Renal pelvis (tissue), 12 donors: ENCODE measurements around the gene DUS4L. TPM values are rescaled to one million over a fixed set of nuclear protein-coding genes. Genes with fewer than 3 reads are reported as not detected.
"Not testable (repeated sequence)": the region's sequence is repeated elsewhere in the genome, so short reads cannot be mapped to it uniquely, and the experiment has no call there.

Source experiments
- DNase-seq: peaks from one replicate; pipeline ENCODE4 v3.0.0-alpha.2; 2013
- long read RNA-seq, 16 experiments: transcript quantifications; one replicate each; lab custom pipeline, GENCODE V29; 2026
- polyA plus RNA-seq, 3 donors: library from polyadenylated mRNA; unstranded; fragments of 120-200 nt; gene quantifications; one replicate each; pipeline ENCODE4 v1.2.1, GENCODE V29; 2013; ENCODE audit not compliant: insufficient read length in 3 of 3

Gene DUS4L, protein sequence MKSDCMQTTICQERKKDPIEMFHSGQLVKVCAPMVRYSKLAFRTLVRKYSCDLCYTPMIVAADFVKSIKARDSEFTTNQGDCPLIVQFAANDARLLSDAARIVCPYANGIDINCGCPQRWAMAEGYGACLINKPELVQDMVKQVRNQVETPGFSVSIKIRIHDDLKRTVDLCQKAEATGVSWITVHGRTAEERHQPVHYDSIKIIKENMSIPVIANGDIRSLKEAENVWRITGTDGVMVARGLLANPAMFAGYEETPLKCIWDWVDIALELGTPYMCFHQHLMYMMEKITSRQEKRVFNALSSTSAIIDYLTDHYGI
- 10 to 100 TPM; 13.1 to 18.6 (median 17.0) TPM for polyA plus RNA-seq
- long read RNA-seq, donor 1, partial matches to known transcripts: 0 of 1 reads
- long read RNA-seq, donor 1, other reads (novel, unspliced or antisense): 0 of 1 reads
- long read RNA-seq, donor 2, partial matches to known transcripts: 6 of 7 reads
- long read RNA-seq, donor 2, other reads (novel, unspliced or antisense): 0 of 7 reads
- long read RNA-seq, donor 3, partial matches to known transcripts: 0 of 4 reads
- long read RNA-seq, donor 3, other reads (novel, unspliced or antisense): 0 of 4 reads
- long read RNA-seq, donor 4, partial matches to known transcripts: 0 of 3 reads
- long read RNA-seq, donor 4, other reads (novel, unspliced or antisense): 0 of 3 reads
- long read RNA-seq, donor 5, partial matches to known transcripts: 0 of 1 reads
- long read RNA-seq, donor 5, other reads (novel, unspliced or antisense): 0 of 1 reads
- long read RNA-seq, donor 6, partial matches to known transcripts: 0 of 3 reads
- long read RNA-seq, donor 6, other reads (novel, unspliced or antisense): 0 of 3 reads
- long read RNA-seq, donor 7: 0 reads
- long read RNA-seq, donor 8: 0 reads
- long read RNA-seq, donor 9, partial matches to known transcripts: 7 of 9 reads
- long read RNA-seq, donor 9, other reads (novel, unspliced or antisense): 0 of 9 reads
- long read RNA-seq, donor 10, partial matches to known transcripts: 0 of 4 reads
- long read RNA-seq, donor 10, other reads (novel, unspliced or antisense): 0 of 4 reads
- long read RNA-seq, donor 11, partial matches to known transcripts: 0 of 1 reads
- long read RNA-seq, donor 11, other reads (novel, unspliced or antisense): 0 of 1 reads
- long read RNA-seq, donor 12, partial matches to known transcripts: 5 of 6 reads
- long read RNA-seq, donor 12, other reads (novel, unspliced or antisense): 0 of 6 reads
- long read RNA-seq, donor 13, partial matches to known transcripts: 0 of 2 reads
- long read RNA-seq, donor 13, other reads (novel, unspliced or antisense): 0 of 2 reads
- long read RNA-seq, donor 14, partial matches to known transcripts: 12 of 14 reads
- long read RNA-seq, donor 14, other reads (novel, unspliced or antisense): 0 of 14 reads
- long read RNA-seq, donor 15, partial matches to known transcripts: 6 of 13 reads
- long read RNA-seq, donor 15, other reads (novel, unspliced or antisense): 0 of 13 reads
- long read RNA-seq, donor 16, partial matches to known transcripts: 8 of 9 reads
- long read RNA-seq, donor 16, other reads (novel, unspliced or antisense): 0 of 9 reads

DNA sequence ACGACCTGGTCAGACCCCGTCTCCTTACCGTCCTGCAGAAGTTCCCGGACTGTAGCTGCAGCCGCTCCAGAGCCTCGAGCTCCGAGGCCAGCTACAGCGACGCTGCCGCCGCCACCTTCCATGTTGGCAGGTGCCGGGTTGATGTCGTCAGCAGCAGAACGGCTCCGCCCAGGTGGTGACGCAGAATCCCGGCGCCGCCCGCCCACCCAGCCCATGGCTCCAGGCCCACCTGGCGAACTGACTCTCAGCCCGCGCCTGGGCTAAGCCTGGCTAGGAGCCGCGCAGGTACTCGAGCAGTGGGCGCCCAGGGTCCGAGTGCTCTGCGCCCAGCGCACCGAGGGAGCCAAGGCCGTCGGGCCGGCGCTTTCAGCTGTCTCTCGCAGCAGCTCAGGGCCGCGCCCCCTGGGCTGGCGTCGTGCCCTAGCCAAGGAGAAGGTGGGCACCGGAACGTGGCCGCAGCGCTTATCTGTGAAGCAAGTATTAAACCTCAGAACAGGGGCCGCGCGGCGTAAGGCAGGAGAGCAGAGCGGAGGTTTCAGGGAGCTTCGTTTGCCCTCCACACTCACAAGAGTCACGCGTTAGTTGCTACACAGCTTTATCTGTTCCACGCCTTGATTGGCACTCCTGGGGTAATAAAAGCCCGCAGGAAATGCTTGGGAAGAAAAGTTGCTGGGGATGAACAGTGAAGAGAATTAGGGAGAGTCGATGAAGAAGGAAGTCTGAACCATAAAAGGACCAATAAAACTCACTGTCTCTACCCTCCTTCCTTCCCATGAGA lies at the start of gene DUS4L, which contains the start of gene COG5:
Gene DUS4L, plus strand, starts transcription at position 197 of the 778 bp plus-strand sequence. CDS start 3,100 bp downstream, outside the sequence.
Gene COG5, minus strand, starts transcription at position 146 of the 778 bp plus-strand sequence. Its CDS starts 24 bp downstream, at position 122.
- peak; percentile 88 for DNase-seq

DNA sequence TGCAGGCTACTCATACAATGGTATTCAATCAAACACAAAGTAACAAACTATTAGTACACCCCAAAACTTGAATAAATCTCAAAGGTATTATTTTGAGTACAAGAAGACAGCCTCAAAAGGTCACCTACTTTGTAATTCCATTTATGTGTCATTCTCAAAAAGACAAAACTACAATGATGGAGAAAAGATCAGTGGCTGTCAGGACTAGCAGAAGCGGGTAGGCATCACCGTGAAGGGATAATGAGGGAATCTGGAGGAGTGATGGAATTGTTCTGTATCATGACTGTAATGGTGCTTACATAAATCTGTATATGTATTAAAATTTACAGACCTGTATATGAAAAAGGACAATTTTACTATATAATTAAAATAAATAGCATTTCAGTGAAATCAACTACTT lies 37.1 kb upstream of the DUS4L start:
- DNase-seq: no peak

DNA sequence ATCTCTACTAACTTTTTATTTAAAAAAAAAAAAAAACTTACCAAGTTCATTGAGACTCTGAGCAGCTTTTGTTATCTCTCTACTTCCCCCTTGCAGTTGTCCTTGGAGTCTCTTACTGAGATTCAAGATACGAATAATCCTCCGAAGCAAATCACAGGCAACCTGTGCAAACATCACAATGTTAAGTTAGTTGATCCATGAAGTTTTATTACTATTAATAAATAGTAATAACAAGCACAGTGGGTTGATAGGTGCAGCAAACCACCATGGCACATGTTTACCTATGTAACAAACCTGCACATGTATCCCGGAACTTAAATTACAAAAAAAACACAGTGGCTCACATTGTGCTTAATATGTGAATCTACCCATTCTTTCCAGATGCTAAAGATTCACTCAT lies 36.6 kb upstream of the DUS4L start:
- no peak for DNase-seq

DNA sequence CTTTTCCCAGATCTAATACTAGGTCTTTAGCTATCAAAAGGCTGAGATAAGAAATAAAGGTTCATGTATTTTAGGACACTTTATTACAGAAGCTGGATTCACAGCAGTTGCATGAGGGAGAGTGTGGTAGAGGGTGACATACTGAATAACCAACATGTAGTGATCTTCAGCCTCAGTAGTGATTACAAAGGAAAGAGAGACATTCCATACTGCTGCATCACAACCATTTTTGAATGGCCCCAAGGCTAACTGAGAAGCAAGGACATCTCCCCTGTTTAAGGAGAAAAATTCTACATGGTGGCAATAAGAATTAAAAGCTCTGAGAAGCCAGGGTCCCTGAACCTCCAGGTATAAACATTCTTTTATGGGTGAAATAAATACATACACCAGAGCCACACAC lies 35.3 kb upstream of the DUS4L start:
- no peak for DNase-seq

DNA sequence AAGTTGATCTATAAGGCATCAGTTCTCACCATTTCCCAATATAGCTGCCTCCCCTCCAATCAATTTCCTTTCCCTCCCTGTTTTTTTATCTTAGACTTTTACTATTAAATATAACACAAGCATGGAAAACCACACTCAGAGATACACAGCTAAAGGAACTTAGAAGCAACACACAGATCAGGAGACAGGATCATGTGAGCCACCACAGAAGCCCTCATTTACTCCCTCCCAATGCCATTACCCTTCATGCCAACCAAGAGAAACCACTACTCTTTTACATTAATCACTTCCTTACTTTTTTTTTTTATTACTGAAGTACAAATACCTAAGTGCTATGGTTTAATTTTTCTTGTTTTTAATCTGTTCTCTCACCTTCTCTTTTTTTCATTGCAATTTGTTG lies 33.0 kb upstream of the DUS4L start:
- DNase-seq: no peak

DNA sequence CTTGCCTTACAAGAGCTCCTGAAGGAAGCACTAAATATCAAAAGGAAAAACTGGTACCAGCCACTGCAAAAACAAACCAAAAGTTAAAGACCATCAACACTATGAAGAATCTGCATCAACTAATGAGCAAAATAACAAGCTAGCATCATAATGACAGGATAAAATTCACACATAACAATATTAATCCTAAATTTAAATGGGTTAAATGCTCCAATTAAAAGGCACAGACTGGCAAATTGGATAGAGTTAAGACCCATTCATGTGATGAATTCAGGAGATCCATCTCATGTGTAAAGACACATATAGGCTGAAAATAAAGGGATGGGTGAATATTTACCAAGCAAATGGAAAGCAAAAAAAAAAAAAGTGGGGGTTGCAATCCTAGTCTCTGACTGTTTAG lies 29.6 kb upstream of the DUS4L start:
- no peak for DNase-seq

DNA sequence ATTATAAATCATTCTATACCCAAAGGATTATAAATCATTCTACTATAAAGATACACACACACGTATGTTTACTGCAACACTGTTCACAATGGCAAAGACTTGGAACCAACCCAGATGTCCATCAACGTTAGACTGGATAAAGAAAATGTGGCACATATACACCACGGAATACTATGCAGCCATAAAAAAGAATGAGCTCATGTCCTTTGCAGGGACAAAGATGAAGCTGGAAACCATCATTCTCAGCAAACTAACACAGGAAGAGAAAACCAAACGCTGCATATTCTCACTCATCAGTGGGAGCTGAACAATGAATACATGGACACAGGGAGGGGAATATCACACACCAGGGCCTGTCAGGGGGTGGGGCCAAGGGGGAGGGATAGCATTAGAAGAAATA lies 26.5 kb upstream of the DUS4L start:
- DNase-seq: not testable (repeated sequence)

DNA sequence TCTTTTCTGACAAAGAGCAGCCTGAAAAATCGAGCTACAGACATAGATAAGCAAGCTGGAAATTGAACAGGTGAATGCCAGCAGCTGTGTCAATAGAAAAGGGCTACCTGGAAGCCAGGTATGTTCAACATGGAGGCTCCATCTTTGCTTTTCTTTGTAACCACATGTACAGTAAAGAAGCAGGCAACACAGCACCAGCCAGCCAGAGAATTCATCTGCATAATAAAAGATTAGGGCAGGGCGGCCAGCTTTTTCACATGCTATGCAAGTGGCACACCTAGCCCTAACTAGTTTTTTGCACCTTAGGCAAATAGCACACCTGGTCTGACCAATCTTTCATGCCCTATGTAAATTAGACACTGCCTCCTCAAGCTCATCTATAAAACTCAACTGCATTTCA lies 25.8 kb upstream of the DUS4L start:
- no peak for DNase-seq

DNA sequence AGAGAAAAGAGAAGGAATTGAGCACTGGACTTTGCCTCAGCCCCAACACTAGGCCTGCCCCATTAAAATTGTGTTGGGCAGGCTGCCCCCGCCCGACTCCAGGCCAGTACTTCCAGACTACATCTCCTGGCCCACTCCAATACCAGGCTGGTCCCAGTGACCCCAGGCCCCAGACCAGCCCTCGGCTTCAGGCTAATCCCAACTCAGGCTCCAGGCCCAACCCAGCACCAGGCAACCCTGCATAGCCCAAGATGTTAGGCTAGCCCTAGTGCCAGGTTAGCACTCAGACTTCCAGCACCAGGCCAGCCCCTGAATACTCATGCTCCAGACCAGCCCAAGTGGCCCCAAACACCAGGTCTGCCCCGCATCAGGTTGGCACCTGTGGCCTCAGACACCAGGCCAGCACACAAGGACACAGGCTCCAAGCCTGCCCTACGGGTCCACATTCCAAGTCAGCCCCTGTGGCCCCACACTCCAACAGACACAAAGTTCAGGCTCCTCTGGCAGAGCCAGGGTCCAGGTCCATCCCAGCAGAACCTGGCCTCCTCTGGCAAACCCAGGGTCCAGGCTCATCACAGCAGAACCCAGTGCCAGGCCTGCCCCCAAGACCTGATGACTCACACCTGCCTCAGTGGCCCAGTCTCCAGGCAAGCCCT lies 20.3 kb upstream of the DUS4L start:
- DNase-seq: no peak

DNA sequence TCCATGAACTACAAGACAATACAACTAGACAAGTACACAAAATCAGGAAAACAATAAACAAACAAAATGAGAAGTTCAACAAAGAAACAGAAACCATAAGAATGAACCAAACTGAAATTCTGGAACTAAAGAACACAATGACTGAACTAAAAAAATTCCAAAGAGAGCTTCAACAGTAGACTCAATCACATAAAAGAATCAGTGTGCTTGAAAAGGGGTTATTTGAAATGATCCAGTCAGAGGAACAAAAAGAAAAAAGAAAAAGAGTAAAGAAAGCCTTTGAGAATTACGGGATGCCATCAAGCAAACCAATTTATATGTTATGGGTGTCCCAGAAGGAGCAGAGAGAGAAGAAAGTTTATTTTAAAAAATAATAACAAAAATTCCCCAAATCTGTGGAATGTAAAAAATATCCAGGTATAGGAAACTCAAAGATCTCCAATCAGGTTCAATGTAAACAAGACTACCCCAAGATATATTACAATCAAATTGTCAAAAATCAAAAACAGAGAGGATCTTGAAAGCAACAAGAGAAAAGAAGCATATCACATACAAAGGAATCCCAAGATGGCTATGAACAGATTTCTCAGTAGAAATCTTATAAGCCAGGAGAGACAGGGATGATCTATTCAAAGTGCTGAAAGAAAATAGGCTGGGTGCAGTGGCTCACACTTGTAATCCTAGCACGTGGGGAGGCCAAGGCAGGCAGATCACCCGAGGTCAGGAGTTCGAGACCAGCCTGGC lies 18.8 kb upstream of the DUS4L start:
- DNase-seq: no peak

DNA sequence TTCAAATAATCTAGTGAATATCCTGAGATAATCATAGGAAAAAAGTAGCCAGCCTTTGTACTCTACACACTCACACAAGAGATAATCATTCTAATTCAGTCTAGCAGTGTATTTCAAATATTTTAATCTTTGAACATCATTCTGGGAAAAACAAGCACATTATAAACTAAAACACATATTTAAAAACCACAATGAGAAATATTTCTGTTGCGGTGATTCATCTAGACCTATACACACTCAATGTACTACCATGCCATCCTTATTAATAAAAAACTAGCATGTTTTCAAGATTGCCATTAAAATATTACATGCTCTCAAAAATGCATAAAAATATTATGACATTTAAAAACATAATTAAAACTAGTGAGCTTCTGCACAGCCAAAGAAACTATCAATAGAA lies 11.8 kb upstream of the DUS4L start:
- no peak for DNase-seq

DNA sequence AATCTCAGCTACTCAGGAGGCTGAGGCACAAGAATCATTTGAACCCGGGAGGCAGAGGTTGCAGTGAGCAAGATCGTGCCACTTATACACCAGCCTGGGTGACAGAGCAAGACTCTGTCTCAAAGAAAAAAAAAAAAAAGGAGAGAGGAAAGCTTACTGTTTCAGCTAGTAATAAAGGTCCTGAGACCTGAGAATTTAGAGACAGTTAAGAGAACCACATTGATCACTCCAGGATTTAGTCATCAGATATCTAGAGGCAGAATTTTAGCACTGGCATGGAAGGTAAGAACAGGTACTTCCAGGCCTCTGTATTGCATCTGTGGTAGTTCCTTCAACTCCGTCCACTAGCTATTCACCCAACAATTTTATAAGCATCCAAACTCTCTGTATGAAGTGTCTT lies 7.9 kb upstream of the DUS4L start:
- no peak for DNase-seq

DNA sequence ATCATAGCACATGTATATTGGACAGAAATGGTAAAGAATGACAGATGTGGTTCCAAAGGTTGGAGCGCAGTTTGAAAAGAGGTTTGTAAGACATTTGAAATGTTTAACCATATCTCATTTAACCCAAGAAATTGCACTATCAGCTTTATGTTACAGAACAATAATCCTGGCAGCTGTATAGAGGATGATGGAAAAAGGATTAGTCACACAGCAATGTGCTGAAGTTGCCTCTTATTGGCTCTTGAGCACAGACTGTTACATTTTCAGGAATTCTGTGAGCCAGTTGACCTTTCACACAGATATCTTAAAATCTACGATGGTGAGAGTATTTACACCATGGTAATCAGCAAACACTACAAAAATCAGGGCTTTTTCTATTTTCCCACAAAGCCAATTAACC lies 3.9 kb upstream of the DUS4L start:
- no peak for DNase-seq

DNA sequence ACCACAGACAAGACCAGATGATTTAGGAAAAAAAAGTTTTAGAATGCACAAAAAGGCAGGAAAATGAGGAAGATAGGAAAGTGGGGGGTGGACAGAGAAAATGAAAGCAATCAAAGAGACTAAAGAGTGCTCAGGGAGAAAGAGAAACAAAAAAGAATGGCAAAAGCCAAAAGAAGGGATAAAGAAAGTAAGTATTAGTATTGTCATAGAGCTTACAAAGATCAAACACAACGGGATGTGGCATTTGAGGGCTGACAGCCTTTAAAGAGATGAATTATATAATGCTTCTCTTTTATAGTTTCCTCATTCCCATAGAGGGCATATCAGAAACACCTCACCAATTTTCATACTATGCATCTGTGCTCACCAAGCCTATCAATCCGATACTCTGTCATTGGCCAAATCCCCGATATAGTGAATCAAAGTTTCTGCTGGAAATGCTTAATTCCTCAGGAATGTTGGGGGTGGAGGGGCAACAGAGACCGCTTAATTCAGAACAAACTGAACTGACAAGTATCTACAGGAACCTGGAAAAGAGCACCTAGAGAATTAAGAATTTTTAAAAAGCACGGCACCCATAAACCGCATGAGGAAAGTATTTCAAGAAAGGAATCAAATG lies 2.8 kb upstream of the DUS4L start:
- no peak for DNase-seq

DNA sequence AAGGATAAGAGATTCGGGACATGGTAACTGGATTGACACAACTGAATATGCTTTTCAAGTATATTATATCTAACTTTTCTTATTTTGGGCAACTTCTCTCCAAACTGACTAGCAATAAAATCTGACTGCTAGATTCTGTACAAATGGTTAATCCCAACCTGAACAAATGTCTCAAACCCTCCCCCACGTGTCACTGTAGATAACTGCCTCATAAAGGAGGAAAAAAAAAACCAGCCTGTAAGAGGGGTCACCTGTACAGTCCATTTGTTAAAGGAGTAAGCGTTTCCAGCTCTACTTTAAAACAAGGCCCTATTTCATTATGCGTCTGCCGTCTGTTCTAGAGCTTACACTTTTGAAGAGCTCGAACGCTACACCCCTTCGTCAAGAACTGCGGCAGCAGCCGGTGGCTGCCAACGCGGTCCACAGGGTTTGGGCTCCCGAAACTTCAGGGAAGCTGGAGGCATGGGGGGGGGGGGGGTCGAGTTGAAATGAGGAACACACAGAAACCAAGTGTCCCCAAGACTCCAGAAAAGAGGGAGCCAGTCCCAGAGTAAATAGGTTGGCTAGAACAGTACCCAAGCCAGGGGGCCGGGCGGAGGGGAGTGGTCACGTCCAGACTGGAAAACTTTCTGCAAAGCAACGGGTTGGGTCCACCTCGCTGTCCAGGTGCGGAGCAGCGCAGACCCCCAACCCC lies 543 bp upstream of the DUS4L start:
- peak; percentile 69 for DNase-seq

DNA sequence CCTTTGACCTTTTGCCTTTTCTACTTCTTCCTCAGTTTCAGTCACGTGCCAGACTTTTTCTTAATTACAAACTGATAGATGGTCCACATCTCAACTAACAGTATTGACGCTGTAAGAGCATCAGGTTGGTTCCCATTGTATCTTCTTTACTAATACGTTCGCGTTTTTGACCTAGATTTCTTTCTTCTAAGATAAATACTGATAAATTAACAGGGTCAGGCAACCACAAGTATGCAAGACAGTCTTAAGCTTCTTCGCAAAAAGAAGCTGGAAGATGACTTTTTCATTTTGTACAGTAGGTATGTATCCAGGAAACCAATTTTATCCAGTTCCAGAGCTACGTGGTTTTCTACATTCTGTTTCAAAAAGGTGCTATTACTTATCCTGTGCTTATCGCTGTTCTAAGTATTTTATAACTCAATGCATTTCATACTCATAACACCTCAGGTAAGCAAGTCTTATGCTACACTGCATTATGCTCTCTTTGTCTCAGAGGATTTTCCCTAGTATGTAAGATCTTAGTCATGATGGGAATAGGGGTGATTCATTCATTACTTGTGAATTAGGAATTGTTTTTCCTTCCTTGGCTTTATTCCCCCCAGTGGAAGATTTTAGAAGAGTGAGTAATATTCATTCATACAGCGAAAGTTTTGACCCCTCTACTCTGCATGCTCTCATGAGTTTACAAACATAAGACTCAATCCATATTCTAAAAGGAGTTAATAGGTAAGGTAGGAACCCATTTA lies 955 bp downstream of the DUS4L start:
- no peak for DNase-seq

DNA sequence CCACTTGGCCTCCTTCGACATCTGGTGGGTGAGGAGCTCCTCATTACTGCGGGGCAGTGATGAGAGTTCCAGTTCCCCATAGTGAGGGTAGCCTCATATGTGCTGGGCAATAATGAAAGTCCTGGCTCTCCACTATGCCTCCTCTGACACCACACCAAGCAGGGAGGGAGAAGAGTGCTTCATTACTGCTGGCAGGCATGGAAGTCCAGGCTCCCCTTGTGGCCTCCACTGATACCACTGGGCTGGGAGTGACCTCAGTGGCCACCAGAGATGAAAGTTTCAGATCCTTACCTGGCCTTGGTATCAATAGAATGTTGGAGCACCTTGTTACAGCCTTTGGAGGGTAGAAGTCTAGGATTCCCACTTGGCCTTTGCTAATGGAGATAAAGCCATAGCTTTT lies 6.5 kb downstream of the DUS4L start:
- DNase-seq: no peak
